ENCODE results near the gene ATF2.
A peak's percentile ranks its signal among the peaks of the same experiment; 100 is the strongest.

The ATF2 gene

DNA sequence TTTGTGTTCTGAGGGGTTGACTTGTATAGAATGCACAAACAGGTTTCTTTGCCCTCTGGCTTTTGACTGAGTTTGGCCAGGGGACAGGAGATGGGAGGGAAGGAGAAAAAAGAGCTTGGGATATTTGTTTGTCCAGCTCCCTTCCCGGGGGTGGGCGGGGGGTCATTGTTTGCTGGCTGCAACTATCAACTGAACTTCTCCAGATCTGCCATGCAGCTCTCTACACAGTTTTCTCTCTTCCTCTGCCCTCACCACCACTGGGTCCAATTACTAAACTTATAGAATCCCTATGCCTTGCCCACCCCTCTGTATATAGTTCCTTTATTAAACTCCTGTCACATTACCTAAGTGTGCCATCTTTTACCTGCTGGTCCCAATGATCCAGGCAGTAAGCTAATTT lies 130.1 kb downstream of the ATF2 start:
- Histone ChIP-seq H3K36me3 (ENCODE audit: control insufficient read depth in 2 of 2, insufficient read depth in 2 of 2, low read length in 2 of 2) (no peaks in the 10 kb centered on the region), H3K27ac (ENCODE audit: low read depth in 2 of 2, low read length in 2 of 2) (no peak overlapping the region), H3K9me3 (ENCODE audit: control insufficient read depth in 2 of 2, low read length in 2 of 2) (no peaks in the 10 kb centered on the region), H3K4me1 (ENCODE audit: control insufficient read depth in 2 of 2, insufficient read depth in 2 of 2, low read length in 2 of 2) (no peaks in the 10 kb centered on the region), H3K4me3 (ENCODE audit: low read length in 2 of 2) (no peak overlapping the region), H3K9ac (ENCODE audit: low read depth in 1 of 2, low read length in 2 of 2) (no peak overlapping the region), H3K27me3 (ENCODE audit: control insufficient read depth in 2 of 2, insufficient read depth in 2 of 2, low read length in 2 of 2) (no peaks in the 10 kb centered on the region)

GRCh38 chr2:175036582-175037018 lies 131.4 kb downstream of the ATF2 start:
- Histone ChIP-seq H3K36me3 (ENCODE audit: control insufficient read depth in 2 of 2, insufficient read depth in 2 of 2, low read length in 2 of 2) (no peaks in the 10 kb centered on the region), H3K27ac (ENCODE audit: low read depth in 2 of 2, low read length in 2 of 2) (no peak overlapping the region), H3K9ac (ENCODE audit: low read depth in 1 of 2, low read length in 2 of 2) (no peak overlapping the region), H3K27me3 (ENCODE audit: control insufficient read depth in 2 of 2, insufficient read depth in 2 of 2, low read length in 2 of 2) (no peaks in the 10 kb centered on the region), H3K4me1 (ENCODE audit: control insufficient read depth in 2 of 2, insufficient read depth in 2 of 2, low read length in 2 of 2) (no peaks in the 10 kb centered on the region), H3K4me3 (ENCODE audit: low read length in 2 of 2) (no peak overlapping the region), H3K9me3 (ENCODE audit: control insufficient read depth in 2 of 2, low read length in 2 of 2) (no peaks in the 10 kb centered on the region)

DNA sequence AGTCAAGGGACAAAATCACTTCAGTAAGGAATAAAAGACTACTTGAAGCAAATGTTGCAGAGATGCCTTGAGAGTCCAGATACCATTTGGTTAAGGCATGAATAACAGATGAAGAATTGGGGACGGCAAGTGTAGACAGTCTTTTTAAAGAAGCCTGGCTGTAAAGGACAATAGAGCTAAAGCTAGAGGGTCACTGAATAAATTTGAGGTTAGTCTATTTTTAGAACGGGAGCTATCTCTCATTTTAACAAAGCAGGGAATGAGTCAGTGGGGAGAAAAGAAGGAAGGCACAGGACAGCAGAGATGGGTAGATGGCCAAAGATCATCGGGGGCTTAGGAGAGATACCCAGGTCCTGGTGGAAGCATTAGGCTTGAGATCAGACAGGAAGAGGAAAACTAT lies 132.2 kb downstream of the ATF2 start:
- no peak overlapping the region for H3K9ac ChIP-seq (ENCODE audit: low read depth in 1 of 2, low read length in 2 of 2)
- no peak overlapping the region for H3K27ac ChIP-seq (ENCODE audit: low read depth in 2 of 2, low read length in 2 of 2)
- no peaks in the 10 kb centered on the region for H3K36me3 ChIP-seq (ENCODE audit: control insufficient read depth in 2 of 2, insufficient read depth in 2 of 2, low read length in 2 of 2)
- H3K4me3 ChIP-seq (ENCODE audit: low read length in 2 of 2) = no peak overlapping the region
- no peaks in the 10 kb centered on the region for H3K27me3 ChIP-seq (ENCODE audit: control insufficient read depth in 2 of 2, insufficient read depth in 2 of 2, low read length in 2 of 2)
- no peaks in the 10 kb centered on the region for H3K4me1 ChIP-seq (ENCODE audit: control insufficient read depth in 2 of 2, insufficient read depth in 2 of 2, low read length in 2 of 2)
- H3K9me3 ChIP-seq (ENCODE audit: control insufficient read depth in 2 of 2, low read length in 2 of 2) = no peaks in the 10 kb centered on the region

- Histone ChIP-seq H3K4me3 (ENCODE audit: low read length in 2 of 2) (no peak overlapping the region), H3K36me3 (ENCODE audit: control insufficient read depth in 2 of 2, insufficient read depth in 2 of 2, low read length in 2 of 2) (no peaks in the 10 kb centered on the region), H3K27ac (ENCODE audit: low read depth in 2 of 2, low read length in 2 of 2) (no peak overlapping the region), H3K27me3 (ENCODE audit: control insufficient read depth in 2 of 2, insufficient read depth in 2 of 2, low read length in 2 of 2) (no peaks in the 10 kb centered on the region), H3K9ac (ENCODE audit: low read depth in 1 of 2, low read length in 2 of 2) (no peak overlapping the region), H3K9me3 (ENCODE audit: control insufficient read depth in 2 of 2, low read length in 2 of 2) (no peaks in the 10 kb centered on the region), H3K4me1 (ENCODE audit: control insufficient read depth in 2 of 2, insufficient read depth in 2 of 2, low read length in 2 of 2) (no peaks in the 10 kb centered on the region)
These were observed 133.3 kb downstream of the ATF2 start for GRCh38 chr2:175034716-175035115.

DNA sequence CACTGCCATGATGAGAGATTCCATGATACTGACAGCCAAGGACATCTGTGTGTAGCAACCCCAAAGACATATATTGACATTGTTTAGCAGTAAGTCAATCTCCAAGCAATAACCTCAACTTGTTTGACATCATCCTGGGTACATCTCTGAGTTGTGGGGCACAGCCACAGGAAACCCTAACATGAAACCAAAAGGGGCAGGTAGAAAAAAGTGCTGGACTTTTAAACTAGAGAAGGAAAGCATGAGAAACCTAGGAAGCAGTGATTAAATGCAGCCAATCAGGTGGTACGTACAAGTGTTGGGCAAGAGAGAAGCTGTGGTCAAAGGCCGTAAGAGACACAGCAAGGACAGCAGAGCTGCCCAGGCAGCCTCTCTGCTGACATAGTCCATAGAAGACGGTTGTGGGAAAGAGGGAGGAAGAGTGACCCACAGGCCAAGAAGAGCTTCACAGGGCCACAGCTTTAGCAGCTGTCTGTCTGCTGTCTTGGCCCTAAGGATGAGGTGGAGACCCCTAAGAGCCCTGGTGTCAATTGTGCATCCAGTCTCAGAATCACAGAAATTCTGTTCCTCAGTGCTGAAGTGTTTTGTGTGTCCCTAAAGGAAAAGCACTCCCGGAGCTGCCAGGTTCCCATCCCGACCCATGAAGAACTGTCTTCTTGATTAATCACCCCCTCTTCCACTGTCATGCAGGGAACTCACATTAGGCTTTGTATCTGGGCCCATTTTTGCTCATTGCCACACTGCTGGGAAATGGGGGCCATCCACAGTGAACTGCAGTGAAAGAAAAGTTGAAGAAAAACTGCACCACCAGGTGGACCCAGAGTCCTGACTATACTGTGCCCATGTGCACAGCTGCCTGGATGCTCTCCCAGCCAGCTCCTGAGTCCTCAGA lies 137.4 kb downstream of the ATF2 start:
- no peaks in the 10 kb centered on the region for H3K27me3 ChIP-seq (ENCODE audit: control insufficient read depth in 2 of 2, insufficient read depth in 2 of 2, low read length in 2 of 2)
- no peak overlapping the region for H3K27ac ChIP-seq (ENCODE audit: low read depth in 2 of 2, low read length in 2 of 2)
- H3K9ac ChIP-seq (ENCODE audit: low read depth in 1 of 2, low read length in 2 of 2) = no peak overlapping the region
- H3K36me3 ChIP-seq (ENCODE audit: control insufficient read depth in 2 of 2, insufficient read depth in 2 of 2, low read length in 2 of 2) = no peaks in the 10 kb centered on the region
- no peak overlapping the region for H3K4me3 ChIP-seq (ENCODE audit: low read length in 2 of 2)
- peaks cover 0 to 4% of the 10 kb centered on the region in 2 donors for H3K4me1 ChIP-seq (ENCODE audit: control insufficient read depth in 2 of 2, insufficient read depth in 2 of 2, low read length in 2 of 2)
- no peaks in the 10 kb centered on the region for H3K9me3 ChIP-seq (ENCODE audit: control insufficient read depth in 2 of 2, low read length in 2 of 2)

DNA sequence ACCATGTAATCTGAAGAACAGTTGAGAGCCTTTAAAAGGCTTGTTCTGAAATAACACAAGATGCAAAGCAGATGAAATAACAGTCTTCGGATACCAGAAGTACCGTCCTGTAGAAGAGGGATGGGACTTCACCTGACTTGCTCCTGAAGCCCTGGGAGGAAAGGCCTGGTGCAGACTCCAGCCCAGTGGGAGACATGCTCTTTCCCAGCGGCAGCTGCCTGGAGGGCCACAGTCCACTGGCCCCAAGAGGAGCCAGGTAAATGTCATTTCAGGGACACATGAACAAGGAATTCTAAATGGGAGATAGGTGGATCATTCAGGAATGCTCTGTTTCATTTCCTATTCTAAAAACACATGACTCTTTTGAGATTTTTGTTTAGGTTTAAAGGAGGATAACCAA lies 140.2 kb downstream of the ATF2 start:
- Histone ChIP-seq H3K27ac (ENCODE audit: low read depth in 2 of 2, low read length in 2 of 2) (peak overlapping the region in 1 of 2 donors; percentile 74), H3K9ac (ENCODE audit: low read depth in 1 of 2, low read length in 2 of 2) (no peak overlapping the region), H3K9me3 (ENCODE audit: control insufficient read depth in 2 of 2, low read length in 2 of 2) (no peaks in the 10 kb centered on the region), H3K4me3 (ENCODE audit: low read length in 2 of 2) (no peak overlapping the region), H3K36me3 (ENCODE audit: control insufficient read depth in 2 of 2, insufficient read depth in 2 of 2, low read length in 2 of 2) (no peaks in the 10 kb centered on the region), H3K4me1 (ENCODE audit: control insufficient read depth in 2 of 2, insufficient read depth in 2 of 2, low read length in 2 of 2) (peaks cover 0 to 4% of the 10 kb centered on the region in 2 donors), H3K27me3 (ENCODE audit: control insufficient read depth in 2 of 2, insufficient read depth in 2 of 2, low read length in 2 of 2) (no peaks in the 10 kb centered on the region)

DNA sequence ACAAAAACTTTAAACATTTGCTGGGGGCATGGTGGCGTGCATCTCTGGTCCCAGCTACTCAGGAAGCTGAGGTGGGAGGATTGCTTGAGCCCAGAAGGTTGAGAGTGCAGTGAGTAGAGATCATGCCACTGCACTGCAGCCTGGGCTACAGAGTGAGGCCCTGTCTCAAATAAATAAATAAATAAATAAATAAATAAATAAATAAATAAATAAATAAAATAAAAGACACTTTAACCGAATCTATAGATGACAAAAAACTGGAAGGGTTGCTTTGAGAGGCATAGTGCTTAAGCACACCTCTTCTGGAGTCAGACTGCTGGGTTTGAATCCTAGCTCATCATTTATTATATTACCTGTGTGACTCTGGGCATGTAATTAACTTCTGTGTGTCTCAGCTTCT lies 141.6 kb downstream of the ATF2 start:
- Histone ChIP-seq H3K9ac (ENCODE audit: low read depth in 1 of 2, low read length in 2 of 2) (no peak overlapping the region), H3K36me3 (ENCODE audit: control insufficient read depth in 2 of 2, insufficient read depth in 2 of 2, low read length in 2 of 2) (no peaks in the 10 kb centered on the region), H3K27ac (ENCODE audit: low read depth in 2 of 2, low read length in 2 of 2) (no peak overlapping the region), H3K4me1 (ENCODE audit: control insufficient read depth in 2 of 2, insufficient read depth in 2 of 2, low read length in 2 of 2) (peaks cover 0 to 4% of the 10 kb centered on the region in 2 donors), H3K9me3 (ENCODE audit: control insufficient read depth in 2 of 2, low read length in 2 of 2) (no peaks in the 10 kb centered on the region), H3K4me3 (ENCODE audit: low read length in 2 of 2) (no peak overlapping the region), H3K27me3 (ENCODE audit: control insufficient read depth in 2 of 2, insufficient read depth in 2 of 2, low read length in 2 of 2) (no peaks in the 10 kb centered on the region)

- no peaks in the 10 kb centered on the region for H3K27me3 ChIP-seq (ENCODE audit: control insufficient read depth in 2 of 2, insufficient read depth in 2 of 2, low read length in 2 of 2)
- H3K27ac ChIP-seq (ENCODE audit: low read depth in 2 of 2, low read length in 2 of 2) = no peak overlapping the region
- H3K36me3 ChIP-seq (ENCODE audit: control insufficient read depth in 2 of 2, insufficient read depth in 2 of 2, low read length in 2 of 2) = no peaks in the 10 kb centered on the region
- no peak overlapping the region for H3K4me3 ChIP-seq (ENCODE audit: low read length in 2 of 2)
- no peak overlapping the region for H3K9ac ChIP-seq (ENCODE audit: low read depth in 1 of 2, low read length in 2 of 2)
- H3K4me1 ChIP-seq (ENCODE audit: control insufficient read depth in 2 of 2, insufficient read depth in 2 of 2, low read length in 2 of 2) = peaks cover 0 to 4% of the 10 kb centered on the region in 2 donors
- H3K9me3 ChIP-seq (ENCODE audit: control insufficient read depth in 2 of 2, low read length in 2 of 2) = no peaks in the 10 kb centered on the region
These were observed 142.1 kb downstream of the ATF2 start for GRCh38 chr2:175025946-175026345.

- H3K27me3 ChIP-seq (ENCODE audit: control insufficient read depth in 2 of 2, insufficient read depth in 2 of 2, low read length in 2 of 2) = no peaks in the 10 kb centered on the region
- no peak overlapping the region for H3K4me3 ChIP-seq (ENCODE audit: low read length in 2 of 2)
These were observed 142.8 kb downstream of the ATF2 start for GRCh38 chr2:175025233-175025632.

DNA sequence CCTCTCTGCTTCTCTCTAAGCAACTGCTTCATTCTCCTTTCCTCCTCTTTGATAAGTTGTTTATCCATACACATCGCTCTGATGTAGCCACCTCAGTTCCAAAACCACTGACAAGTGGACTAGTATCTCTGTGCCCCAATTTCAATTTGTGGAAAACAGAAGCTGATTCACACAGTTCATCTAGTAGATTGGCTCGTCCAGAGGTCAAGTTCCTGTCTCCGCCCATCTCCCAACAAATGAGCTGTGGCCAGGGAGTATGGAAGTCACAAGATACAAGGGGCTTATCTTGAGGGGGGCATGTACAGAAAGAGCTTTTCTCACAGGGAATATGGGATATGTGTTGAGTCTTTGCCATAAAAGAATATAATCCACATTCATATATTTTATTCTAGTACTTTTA lies 145.1 kb downstream of the ATF2 start:
- no peak overlapping the region for H3K9ac ChIP-seq (ENCODE audit: low read depth in 1 of 2, low read length in 2 of 2)
- H3K27me3 ChIP-seq (ENCODE audit: control insufficient read depth in 2 of 2, insufficient read depth in 2 of 2, low read length in 2 of 2) = no peaks in the 10 kb centered on the region
- peaks cover 0 to 3% of the 10 kb centered on the region in 2 donors for H3K4me1 ChIP-seq (ENCODE audit: control insufficient read depth in 2 of 2, insufficient read depth in 2 of 2, low read length in 2 of 2)
- H3K36me3 ChIP-seq (ENCODE audit: control insufficient read depth in 2 of 2, insufficient read depth in 2 of 2, low read length in 2 of 2) = no peaks in the 10 kb centered on the region
- H3K27ac ChIP-seq (ENCODE audit: low read depth in 2 of 2, low read length in 2 of 2) = no peak overlapping the region
- no peaks in the 10 kb centered on the region for H3K9me3 ChIP-seq (ENCODE audit: control insufficient read depth in 2 of 2, low read length in 2 of 2)
- H3K4me3 ChIP-seq (ENCODE audit: low read length in 2 of 2) = no peak overlapping the region

More at GRCh38 chr2:175025233-175025632, 142.8 kb downstream of the ATF2 start:
- Histone ChIP-seq H3K9me3 (ENCODE audit: control insufficient read depth in 2 of 2, low read length in 2 of 2) (no peaks in the 10 kb centered on the region), H3K4me1 (ENCODE audit: control insufficient read depth in 2 of 2, insufficient read depth in 2 of 2, low read length in 2 of 2) (peaks cover 0 to 4% of the 10 kb centered on the region in 2 donors), H3K9ac (ENCODE audit: low read depth in 1 of 2, low read length in 2 of 2) (no peak overlapping the region), H3K36me3 (ENCODE audit: control insufficient read depth in 2 of 2, insufficient read depth in 2 of 2, low read length in 2 of 2) (no peaks in the 10 kb centered on the region), H3K27ac (ENCODE audit: low read depth in 2 of 2, low read length in 2 of 2) (no peak overlapping the region)

Data from mucosa of rectum (tissue), 2 donors.